Measurements from ENCODE around the gene IQGAP3.

DNA sequence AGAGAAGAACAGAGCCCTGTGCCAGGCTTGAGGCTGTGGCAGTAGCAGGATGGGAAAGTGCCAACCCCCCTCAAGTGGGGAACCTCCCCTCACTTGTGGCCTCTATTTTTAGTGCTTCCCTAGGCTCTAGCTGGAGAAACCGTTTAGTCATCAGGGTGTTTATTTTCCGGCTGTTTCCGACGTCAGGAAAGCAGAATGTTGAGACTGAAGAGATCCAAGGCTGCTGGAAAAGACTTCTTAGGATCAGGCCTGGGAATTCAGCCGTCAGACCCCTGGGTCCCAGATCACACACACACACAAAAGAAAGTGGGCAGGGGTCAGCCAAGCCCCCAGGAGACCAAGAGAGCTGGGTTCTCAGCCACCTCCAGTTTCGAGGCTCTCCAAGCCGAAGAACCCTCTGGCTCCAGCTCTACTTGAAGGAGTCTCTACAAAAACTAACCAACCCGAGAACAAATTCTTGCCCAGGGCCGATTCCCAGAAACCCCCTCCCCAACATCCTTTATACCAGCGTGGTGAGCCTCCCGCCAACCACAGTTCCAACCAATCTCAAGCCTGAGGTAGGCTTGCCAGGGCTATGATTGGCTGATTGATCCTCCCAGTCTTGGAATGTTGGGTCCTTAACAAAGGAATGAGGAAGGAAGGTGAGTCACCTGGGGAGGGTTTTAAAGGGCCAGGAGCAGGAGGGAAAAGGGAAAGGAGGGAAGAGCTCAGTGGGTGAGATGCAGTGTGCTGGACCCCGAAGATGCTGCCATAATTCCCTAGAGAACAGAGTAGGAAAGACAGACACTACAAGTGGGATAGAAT is 69.3 kb downstream of the IQGAP3 start:
- peak; percentile 34 to 79 (median 55) for TF ChIP-seq POLR2A (IDR thresholded peaks at IDR 0.05)
- TF ChIP-seq EP300 (IDR thresholded peaks at IDR 0.05) = peak in 2 of 4 donors; percentile 70 to 90
- TF ChIP-seq, protein P1, sequence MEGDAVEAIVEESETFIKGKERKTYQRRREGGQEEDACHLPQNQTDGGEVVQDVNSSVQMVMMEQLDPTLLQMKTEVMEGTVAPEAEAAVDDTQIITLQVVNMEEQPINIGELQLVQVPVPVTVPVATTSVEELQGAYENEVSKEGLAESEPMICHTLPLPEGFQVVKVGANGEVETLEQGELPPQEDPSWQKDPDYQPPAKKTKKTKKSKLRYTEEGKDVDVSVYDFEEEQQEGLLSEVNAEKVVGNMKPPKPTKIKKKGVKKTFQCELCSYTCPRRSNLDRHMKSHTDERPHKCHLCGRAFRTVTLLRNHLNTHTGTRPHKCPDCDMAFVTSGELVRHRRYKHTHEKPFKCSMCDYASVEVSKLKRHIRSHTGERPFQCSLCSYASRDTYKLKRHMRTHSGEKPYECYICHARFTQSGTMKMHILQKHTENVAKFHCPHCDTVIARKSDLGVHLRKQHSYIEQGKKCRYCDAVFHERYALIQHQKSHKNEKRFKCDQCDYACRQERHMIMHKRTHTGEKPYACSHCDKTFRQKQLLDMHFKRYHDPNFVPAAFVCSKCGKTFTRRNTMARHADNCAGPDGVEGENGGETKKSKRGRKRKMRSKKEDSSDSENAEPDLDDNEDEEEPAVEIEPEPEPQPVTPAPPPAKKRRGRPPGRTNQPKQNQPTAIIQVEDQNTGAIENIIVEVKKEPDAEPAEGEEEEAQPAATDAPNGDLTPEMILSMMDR (IDR thresholded peaks at IDR 0.05) = peak in 1 of 6 experiments; percentile 0
